RWPE1 (cell line): ENCODE data around the gene FANCL.
"Not testable (repeated sequence)": the region's sequence is repeated elsewhere in the genome, so short reads cannot be mapped to it uniquely, and the experiment has no call there.

Experiments
- CTCF ChIA-PET: fragments of 350-600 bp; sonication (Branson Sonifier 250); formaldehyde crosslinking; extraction: SDS; loops from one replicate; lab custom pipeline; 2021; lab: Yijun Ruan, JAX
- POLR2A ChIA-PET: fragments of 400-600 bp; formaldehyde crosslinking; extraction: SDS; loops from one replicate; lab custom pipeline; 2020; ENCODE audit warnings: antibody characterized with exemption; ENCODE audit not compliant: low non-redundant PET; lab: Yijun Ruan, JAX
- DNase-seq: peaks from one replicate; pipeline ENCODE4 v3.0.0; 2012; ENCODE audit warnings: low spot score
- H3K27ac ChIP-seq: fragments of 450-650 bp; 2 replicates; pipeline ENCODE4 v1.5.1; 2017
- TF ChIP-seq, protein P1 (sequence below): fragments of 450-650 bp; conservative IDR thresholded peaks from 2 replicates; pipeline ENCODE4 v1.5.1; 2017; ENCODE audit warnings: low read depth, mild to moderate bottlenecking

The FANCL gene

DNA sequence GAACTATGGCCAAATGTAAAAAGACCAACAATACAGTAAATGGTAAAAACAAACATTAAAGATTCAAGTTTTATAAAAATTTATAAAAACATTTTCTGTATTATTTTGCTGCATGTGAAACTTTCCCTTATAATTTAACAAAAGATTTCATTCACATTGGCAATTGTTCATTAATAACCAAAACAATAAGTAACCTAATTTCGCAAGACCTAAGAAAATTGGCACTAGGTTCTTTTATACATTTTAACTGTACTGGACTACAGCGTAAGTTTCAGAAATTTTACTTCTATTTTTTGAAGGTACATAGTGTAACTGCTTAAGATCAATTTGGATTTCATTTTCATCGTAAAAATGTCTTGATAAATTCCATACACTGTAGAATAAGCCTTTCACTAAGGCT is 77.2 kb downstream of the FANCL start:
- POLR2A ChIA-PET = no interaction called here
- no peak overlapping the region for H3K27ac ChIP-seq
- DNase-seq = no peak
- TF ChIP-seq, protein P1, sequence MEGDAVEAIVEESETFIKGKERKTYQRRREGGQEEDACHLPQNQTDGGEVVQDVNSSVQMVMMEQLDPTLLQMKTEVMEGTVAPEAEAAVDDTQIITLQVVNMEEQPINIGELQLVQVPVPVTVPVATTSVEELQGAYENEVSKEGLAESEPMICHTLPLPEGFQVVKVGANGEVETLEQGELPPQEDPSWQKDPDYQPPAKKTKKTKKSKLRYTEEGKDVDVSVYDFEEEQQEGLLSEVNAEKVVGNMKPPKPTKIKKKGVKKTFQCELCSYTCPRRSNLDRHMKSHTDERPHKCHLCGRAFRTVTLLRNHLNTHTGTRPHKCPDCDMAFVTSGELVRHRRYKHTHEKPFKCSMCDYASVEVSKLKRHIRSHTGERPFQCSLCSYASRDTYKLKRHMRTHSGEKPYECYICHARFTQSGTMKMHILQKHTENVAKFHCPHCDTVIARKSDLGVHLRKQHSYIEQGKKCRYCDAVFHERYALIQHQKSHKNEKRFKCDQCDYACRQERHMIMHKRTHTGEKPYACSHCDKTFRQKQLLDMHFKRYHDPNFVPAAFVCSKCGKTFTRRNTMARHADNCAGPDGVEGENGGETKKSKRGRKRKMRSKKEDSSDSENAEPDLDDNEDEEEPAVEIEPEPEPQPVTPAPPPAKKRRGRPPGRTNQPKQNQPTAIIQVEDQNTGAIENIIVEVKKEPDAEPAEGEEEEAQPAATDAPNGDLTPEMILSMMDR = no peak
- CTCF ChIA-PET = no interaction called here

DNA sequence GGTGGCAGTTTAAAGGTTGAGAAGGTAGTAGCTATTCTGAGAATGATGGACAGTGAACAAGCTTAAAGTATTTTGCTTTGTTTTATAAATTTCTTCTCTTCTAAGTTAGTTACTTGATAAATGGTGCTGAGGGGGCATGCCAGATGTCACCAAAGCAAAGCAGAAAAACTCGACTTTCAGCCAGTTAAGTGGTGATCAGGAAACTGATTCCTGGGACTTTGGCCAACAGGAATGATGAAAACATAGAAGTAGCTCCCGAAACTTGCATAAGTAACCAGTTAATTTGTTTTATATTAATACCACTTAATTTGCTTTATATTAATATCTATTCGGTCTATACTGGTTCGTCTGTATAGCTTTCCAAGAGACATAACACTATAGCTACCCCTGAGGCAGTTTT is 82.6 kb downstream of the FANCL start:
- H3K27ac ChIP-seq = no peak overlapping the region
- DNase-seq = no peak
- ChIA-PET CTCF (interaction anchor here (0.6 kb wide), 1 partner anchor 918 kb away, joined by 5 read pairs; no protein-coding TSS in a partner anchor), POLR2A (no interaction called here)
- TF ChIP-seq, protein P1 = no peak

DNA sequence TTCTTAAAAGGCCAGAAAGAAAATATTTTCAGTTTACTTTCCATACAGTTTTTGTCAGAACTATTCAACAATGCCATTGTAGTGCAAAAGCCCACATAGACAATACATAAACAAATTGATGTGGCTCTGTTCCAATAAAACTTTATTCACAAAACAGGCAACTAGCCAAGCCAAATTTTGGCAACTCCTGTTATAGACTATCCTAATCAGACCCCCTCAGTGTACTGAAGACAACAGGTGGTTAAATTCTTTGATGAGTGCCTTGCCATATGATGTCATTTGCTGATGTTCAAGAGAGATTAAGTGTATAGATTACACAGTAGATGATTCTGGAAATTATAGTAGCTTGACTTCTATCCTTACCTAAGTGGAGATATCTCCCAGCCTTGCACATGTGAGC is 83.4 kb downstream of the FANCL start:
- CTCF ChIA-PET = no interaction called here
- H3K27ac ChIP-seq = no peak overlapping the region
- no peak for DNase-seq
- TF ChIP-seq, protein P1 = no peak
- POLR2A ChIA-PET = no interaction called here

DNA sequence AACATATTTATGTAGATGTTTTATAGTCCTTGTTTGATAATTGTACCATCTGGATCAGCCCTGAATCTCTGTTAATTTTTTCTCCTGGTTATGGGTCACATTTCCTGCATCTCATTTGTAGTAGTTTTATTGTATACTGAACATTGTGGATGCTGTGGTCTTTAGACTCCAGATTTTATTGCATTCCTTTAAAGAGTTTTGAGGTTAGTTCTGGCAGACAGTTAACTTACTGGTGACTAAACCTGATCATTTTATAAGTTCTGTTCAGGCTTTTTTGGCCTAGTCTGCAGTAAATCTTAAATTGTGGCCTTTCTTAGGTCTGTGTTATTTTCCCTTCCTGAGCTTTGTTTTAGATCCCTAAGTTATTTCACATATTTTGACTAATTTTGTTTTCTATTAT is 84.3 kb downstream of the FANCL start:
- no peak for DNase-seq
- ChIA-PET POLR2A (no interaction called here), CTCF (no interaction called here)
- TF ChIP-seq, protein P1 = no peak
- H3K27ac ChIP-seq = no peak overlapping the region

DNA sequence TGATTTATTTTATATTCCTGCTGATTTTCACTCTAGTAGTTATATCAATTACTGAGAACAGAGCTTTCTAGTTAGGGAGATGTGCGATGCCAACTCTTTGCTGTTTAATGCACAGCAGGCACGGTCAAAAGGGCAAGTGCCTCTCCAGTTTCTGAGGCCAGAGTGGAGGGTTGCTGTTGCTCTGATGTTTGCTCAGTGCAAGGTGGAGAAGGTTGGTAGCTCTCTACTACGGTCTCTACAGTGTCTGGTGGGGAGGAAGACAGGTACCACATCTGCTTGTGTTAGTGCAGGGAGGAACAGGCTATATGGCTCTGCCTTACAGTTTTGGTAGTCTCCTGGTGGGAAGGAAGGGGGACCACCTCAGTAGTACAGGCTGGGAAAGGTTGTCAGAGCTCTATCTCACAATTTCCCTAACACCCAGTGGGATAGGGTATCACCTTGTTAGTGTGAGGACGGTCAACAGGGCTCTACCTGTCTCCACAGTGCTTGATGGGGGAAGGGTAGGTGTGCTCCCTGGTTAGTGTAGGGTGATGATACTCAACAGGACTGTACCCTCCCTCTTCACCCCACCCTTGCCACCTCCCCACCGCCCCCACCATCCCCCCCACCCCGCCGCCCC is 85.9 kb downstream of the FANCL start:
- DNase-seq = no peak
- no peak overlapping the region for H3K27ac ChIP-seq
- ChIA-PET CTCF (no interaction called here), POLR2A (no interaction called here)
- TF ChIP-seq, protein P1 = no peak

DNA sequence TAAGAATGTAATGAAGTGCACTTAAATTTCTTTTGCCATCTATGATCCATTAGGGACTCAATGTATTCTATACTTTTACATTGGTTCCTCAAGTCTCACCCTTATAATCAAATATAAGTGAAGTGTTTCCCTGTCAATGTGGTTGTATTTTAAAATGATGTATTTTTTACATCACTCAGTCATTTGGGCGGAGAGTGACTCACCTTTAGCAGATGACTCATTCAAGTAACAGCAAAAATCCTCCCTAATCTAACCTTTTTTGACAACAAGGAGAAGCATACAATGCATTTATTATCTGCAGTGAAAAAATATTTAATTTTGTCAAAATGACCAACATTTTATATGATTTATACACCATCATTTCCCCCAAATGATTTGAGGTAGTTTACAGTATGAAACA is 94.4 kb downstream of the FANCL start:
- H3K27ac ChIP-seq = no peak overlapping the region
- TF ChIP-seq, protein P1 = no peak
- POLR2A ChIA-PET = no interaction called here
- CTCF ChIA-PET = no interaction called here
- DNase-seq = peak; percentile 38

DNA sequence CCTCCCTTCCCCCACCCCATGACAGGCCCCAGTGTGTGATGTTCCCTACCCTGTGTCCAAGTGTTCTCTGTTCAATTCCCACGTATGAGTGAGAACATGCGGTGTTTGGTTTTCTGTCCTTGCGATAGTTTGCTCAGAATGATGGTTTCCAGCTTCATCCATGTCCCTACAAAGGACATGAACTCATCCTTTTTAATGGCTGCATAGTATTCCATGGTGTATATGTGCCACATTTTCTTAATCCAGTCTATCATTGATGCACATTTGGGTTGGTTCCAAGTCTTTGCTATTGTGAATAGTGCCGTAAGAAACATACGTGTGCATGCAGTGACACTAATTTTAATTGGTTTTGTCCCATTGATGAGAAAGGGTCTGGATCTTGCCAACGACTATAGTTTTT is 95.4 kb downstream of the FANCL start:
- CTCF ChIA-PET, POLR2A ChIA-PET, H3K27ac ChIP-seq, DNase-seq: not testable (repeated sequence)
